ENCODE data around the gene CSRP1. TPM values are rescaled to one million over a fixed set of nuclear protein-coding genes. Genes with fewer than 3 reads are reported as not detected.

Gene CSRP1
- total and polyA plus RNA-seq, 2 of the 13 experiments (the other 11 are each of a cell fraction or from before 2014, with no cell fraction given) = 17.7 to 68.9 TPM

DNA sequence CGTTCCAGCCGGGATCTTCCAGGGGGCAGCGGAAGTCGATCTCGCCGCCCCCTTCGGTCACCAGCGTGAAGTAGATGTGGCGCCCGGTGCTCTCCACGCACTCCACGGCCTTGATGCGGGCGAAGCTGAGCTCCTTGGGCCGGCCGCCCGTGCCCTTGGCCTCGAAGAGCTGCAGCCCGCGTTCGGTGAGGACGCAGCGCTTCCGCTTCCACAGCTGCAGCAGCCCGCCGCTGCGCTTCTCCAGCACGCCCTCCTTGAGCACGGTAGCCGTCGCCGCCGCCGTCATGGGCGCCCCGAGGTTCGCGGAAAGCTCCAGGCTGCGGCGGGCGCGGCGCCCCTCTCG is 38.5 kb downstream of the CSRP1 start (continued):
- TF ChIP-seq, protein P1, sequence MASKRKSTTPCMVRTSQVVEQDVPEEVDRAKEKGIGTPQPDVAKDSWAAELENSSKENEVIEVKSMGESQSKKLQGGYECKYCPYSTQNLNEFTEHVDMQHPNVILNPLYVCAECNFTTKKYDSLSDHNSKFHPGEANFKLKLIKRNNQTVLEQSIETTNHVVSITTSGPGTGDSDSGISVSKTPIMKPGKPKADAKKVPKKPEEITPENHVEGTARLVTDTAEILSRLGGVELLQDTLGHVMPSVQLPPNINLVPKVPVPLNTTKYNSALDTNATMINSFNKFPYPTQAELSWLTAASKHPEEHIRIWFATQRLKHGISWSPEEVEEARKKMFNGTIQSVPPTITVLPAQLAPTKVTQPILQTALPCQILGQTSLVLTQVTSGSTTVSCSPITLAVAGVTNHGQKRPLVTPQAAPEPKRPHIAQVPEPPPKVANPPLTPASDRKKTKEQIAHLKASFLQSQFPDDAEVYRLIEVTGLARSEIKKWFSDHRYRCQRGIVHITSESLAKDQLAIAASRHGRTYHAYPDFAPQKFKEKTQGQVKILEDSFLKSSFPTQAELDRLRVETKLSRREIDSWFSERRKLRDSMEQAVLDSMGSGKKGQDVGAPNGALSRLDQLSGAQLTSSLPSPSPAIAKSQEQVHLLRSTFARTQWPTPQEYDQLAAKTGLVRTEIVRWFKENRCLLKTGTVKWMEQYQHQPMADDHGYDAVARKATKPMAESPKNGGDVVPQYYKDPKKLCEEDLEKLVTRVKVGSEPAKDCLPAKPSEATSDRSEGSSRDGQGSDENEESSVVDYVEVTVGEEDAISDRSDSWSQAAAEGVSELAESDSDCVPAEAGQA (IDR thresholded peaks at IDR 0.05; ENCODE audit: low read depth) = no peak
- TF ChIP-seq, protein P1 (CRISPR knock-in tag; IDR thresholded peaks at IDR 0.05; ENCODE audit: borderline replicate concordance) = no peak
- TF ChIP-seq ZNF7 (CRISPR knock-in tag; IDR thresholded peaks at IDR 0.05) (no peak), DNMT3B (CRISPR knock-in tag; conservative IDR thresholded peaks at IDR 0.05) (no peak), ZNF205 (CRISPR knock-in tag; IDR thresholded peaks at IDR 0.05) (no peak), ZNF136 (CRISPR knock-in tag; IDR thresholded peaks at IDR 0.05; ENCODE audit: low read depth) (no peak), ZNF138 (CRISPR knock-in tag; IDR thresholded peaks at IDR 0.05; ENCODE audit: low read depth) (no peak), ZMYM2 (CRISPR knock-in tag; IDR thresholded peaks at IDR 0.05) (no peak), ZNF121 (CRISPR knock-in tag; IDR thresholded peaks at IDR 0.05) (no peak), CCAR2 (optimal IDR thresholded peaks at IDR 0.05; ENCODE audit: low read depth, low read length) (no peak), RELA (CRISPR knock-in tag; IDR thresholded peaks at IDR 0.05) (no peak), CENPT (CRISPR knock-in tag; IDR thresholded peaks at IDR 0.05; ENCODE audit: low read depth) (no peak), GLI4 (CRISPR knock-in tag; IDR thresholded peaks at IDR 0.05; ENCODE audit: borderline replicate concordance) (no peak), ASH2L (IDR thresholded peaks at IDR 0.05; ENCODE audit: insufficient read length, low read depth, low read length) (no peak), NR2F2 (IDR thresholded peaks at IDR 0.05; ENCODE audit: borderline replicate concordance, low read depth) (no peak)
- TF ChIP-seq, protein P2, sequence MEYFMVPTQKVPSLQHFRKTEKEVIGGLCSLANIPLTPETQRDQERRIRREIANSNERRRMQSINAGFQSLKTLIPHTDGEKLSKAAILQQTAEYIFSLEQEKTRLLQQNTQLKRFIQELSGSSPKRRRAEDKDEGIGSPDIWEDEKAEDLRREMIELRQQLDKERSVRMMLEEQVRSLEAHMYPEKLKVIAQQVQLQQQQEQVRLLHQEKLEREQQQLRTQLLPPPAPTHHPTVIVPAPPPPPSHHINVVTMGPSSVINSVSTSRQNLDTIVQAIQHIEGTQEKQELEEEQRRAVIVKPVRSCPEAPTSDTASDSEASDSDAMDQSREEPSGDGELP (IDR thresholded peaks at IDR 0.05; ENCODE audit: borderline replicate concordance, low read depth) = no peak
- TF ChIP-seq, protein P3, sequence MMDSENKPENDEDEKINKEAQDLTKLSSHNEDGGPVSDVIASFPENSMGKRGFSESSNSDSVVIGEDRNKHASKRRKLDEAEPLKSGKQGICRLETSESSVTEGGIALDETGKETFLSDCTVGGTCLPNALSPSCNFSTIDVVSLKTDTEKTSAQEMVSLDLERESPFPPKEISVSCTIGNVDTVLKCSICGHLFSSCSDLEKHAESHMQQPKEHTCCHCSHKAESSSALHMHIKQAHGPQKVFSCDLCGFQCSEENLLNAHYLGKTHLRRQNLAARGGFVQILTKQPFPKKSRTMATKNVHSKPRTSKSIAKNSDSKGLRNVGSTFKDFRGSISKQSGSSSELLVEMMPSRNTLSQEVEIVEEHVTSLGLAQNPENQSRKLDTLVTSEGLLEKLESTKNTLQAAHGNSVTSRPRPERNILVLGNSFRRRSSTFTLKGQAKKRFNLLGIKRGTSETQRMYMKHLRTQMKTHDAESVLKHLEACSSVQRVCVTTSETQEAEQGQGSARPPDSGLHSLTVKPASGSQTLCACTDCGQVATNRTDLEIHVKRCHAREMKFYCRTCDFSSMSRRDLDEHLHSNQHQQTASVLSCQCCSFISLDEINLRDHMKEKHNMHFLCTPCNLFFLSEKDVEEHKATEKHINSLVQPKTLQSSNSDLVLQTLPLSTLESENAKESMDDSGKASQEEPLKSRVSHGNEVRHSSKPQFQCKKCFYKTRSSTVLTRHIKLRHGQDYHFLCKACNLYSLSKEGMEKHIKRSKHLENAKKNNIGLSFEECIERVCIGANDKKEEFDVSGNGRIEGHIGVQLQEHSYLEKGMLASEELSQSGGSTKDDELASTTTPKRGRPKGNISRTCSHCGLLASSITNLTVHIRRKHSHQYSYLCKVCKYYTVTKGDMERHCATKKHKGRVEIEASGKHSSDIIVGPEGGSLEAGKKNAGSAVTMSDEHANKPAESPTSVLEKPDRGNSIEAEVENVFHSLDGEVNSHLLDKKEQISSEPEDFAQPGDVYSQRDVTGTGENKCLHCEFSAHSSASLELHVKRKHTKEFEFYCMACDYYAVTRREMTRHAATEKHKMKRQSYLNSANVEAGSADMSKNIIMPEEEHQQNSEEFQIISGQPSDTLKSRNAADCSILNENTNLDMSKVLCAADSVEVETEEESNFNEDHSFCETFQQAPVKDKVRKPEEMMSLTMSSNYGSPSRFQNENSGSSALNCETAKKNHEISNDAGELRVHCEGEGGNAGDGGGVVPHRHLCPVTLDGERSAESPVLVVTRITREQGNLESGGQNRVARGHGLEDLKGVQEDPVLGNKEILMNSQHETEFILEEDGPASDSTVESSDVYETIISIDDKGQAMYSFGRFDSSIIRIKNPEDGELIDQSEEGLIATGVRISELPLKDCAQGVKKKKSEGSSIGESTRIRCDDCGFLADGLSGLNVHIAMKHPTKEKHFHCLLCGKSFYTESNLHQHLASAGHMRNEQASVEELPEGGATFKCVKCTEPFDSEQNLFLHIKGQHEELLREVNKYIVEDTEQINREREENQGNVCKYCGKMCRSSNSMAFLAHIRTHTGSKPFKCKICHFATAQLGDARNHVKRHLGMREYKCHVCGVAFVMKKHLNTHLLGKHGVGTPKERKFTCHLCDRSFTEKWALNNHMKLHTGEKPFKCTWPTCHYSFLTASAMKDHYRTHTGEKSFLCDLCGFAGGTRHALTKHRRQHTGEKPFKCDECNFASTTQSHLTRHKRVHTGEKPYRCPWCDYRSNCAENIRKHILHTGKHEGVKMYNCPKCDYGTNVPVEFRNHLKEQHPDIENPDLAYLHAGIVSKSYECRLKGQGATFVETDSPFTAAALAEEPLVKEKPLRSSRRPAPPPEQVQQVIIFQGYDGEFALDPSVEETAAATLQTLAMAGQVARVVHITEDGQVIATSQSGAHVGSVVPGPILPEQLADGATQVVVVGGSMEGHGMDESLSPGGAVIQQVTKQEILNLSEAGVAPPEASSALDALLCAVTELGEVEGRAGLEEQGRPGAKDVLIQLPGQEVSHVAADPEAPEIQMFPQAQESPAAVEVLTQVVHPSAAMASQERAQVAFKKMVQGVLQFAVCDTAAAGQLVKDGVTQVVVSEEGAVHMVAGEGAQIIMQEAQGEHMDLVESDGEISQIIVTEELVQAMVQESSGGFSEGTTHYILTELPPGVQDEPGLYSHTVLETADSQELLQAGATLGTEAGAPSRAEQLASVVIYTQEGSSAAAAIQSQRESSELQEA (CRISPR knock-in tag; IDR thresholded peaks at IDR 0.05; ENCODE audit: not compliant biosample characterization) = no peak
